Measurements from ENCODE around the gene PAGR1.

The PAGR1 gene

GRCh38 chr16:29775742-29776408 is 40.1 kb upstream of the PAGR1 start:
- ATAC-seq, result peak; percentile 51; the same call in 2 of the 3 replicates
- TF ChIP-seq PATZ1 (CRISPR knock-in tag; IDR thresholded peaks at IDR 0.05; ENCODE audit: borderline replicate concordance) (no peak), ISL1 (CRISPR knock-in tag; IDR thresholded peaks at IDR 0.05) (no peak), CREB5 (CRISPR knock-in tag; IDR thresholded peaks at IDR 0.05; ENCODE audit: low read depth) (no peak), ZFP30 (CRISPR knock-in tag; IDR thresholded peaks at IDR 0.05) (no peak), ZC3H10 (CRISPR knock-in tag; IDR thresholded peaks at IDR 0.05) (no peak), ZNF70 (CRISPR knock-in tag; IDR thresholded peaks at IDR 0.05) (no peak), OSR1 (CRISPR knock-in tag; IDR thresholded peaks at IDR 0.05) (no peak), BACH2 (CRISPR knock-in tag; IDR thresholded peaks at IDR 0.05; ENCODE audit: borderline replicate concordance) (no peak), ZFP3 (CRISPR knock-in tag; IDR thresholded peaks at IDR 0.05) (no peak), ARNTL (CRISPR knock-in tag; IDR thresholded peaks at IDR 0.05; ENCODE audit: borderline replicate concordance, low read depth) (no peak), ESRRG (CRISPR knock-in tag; IDR thresholded peaks at IDR 0.05) (no peak), TOX (CRISPR knock-in tag; IDR thresholded peaks at IDR 0.05; ENCODE audit: borderline replicate concordance) (no peak), TCF4 (CRISPR knock-in tag; IDR thresholded peaks at IDR 0.05; ENCODE audit: borderline replicate concordance) (no peak), TSHZ2 (CRISPR knock-in tag; IDR thresholded peaks at IDR 0.05) (no peak)

- no peak for ATAC-seq
- TF ChIP-seq ZFP30 (CRISPR knock-in tag; IDR thresholded peaks at IDR 0.05) (no peak), CSRNP3 (CRISPR knock-in tag; IDR thresholded peaks at IDR 0.05) (no peak), ARNTL (CRISPR knock-in tag; IDR thresholded peaks at IDR 0.05; ENCODE audit: borderline replicate concordance, low read depth) (no peak), OSR1 (CRISPR knock-in tag; IDR thresholded peaks at IDR 0.05) (no peak), PATZ1 (CRISPR knock-in tag; IDR thresholded peaks at IDR 0.05; ENCODE audit: borderline replicate concordance) (no peak), GLIS3 (CRISPR knock-in tag; IDR thresholded peaks at IDR 0.05) (no peak), ISL1 (CRISPR knock-in tag; IDR thresholded peaks at IDR 0.05) (no peak), ZNF70 (CRISPR knock-in tag; IDR thresholded peaks at IDR 0.05) (no peak)
Measured at GRCh38 chr16:29777576-29778350, 38.2 kb upstream of the PAGR1 start, which contains the start of gene ZG16. Gene ZG16, plus strand, starts transcription at chr16:29778256. Its CDS starts 1,011 bp downstream, at chr16:29779267.

GRCh38 chr16:29779474-29779873 is 36.5 kb upstream of the PAGR1 start:
- ATAC-seq, result no peak
- TF ChIP-seq POU6F1 (CRISPR knock-in tag; IDR thresholded peaks at IDR 0.05; ENCODE audit: borderline replicate concordance, low read depth) (no peak), ZFP3 (CRISPR knock-in tag; IDR thresholded peaks at IDR 0.05) (no peak), ZNF565 (CRISPR knock-in tag; conservative IDR thresholded peaks at IDR 0.05; ENCODE audit: low read depth) (no peak), ISL1 (CRISPR knock-in tag; IDR thresholded peaks at IDR 0.05) (no peak), PPARA (CRISPR knock-in tag; IDR thresholded peaks at IDR 0.05; ENCODE audit: borderline replicate concordance) (no peak), OSR1 (CRISPR knock-in tag; IDR thresholded peaks at IDR 0.05) (no peak), PATZ1 (CRISPR knock-in tag; IDR thresholded peaks at IDR 0.05; ENCODE audit: borderline replicate concordance) (no peak), CSDC2 (CRISPR knock-in tag; IDR thresholded peaks at IDR 0.05) (no peak), ZFP30 (CRISPR knock-in tag; IDR thresholded peaks at IDR 0.05) (no peak), BACH2 (CRISPR knock-in tag; IDR thresholded peaks at IDR 0.05; ENCODE audit: borderline replicate concordance) (no peak), ZC3H10 (CRISPR knock-in tag; IDR thresholded peaks at IDR 0.05) (no peak), CREB5 (CRISPR knock-in tag; IDR thresholded peaks at IDR 0.05; ENCODE audit: low read depth) (no peak)

All from SK-N-SH treated with all-trans-retinoic acid at 6 μM for 48 hours (cell line).